Peyer's patch (tissue), 4 donors: ENCODE data around the gene TSN.

Experiments used
- POLR2A ChIP-seq, 2 donors: fragments of 450-650 bp; IDR thresholded peaks; one replicate each; pipeline ENCODE4 v1.5.1; 2017; ENCODE audit warnings: antibody characterized with exemption in 2 of 2, mild to moderate bottlenecking in 2 of 2, moderate library complexity in 2 of 2
- TF ChIP-seq, protein P1 (sequence below), 6 experiments: fragments of 450-650 bp in 4 of 6; fragments of 200-600 bp in 2 of 6; sonication (generic) in 1 of 6; IDR thresholded peaks; one replicate each; pipeline ENCODE4 v1.5.1; 2017 to 2019; ENCODE audit warnings: antibody characterized with exemption in 6 of 6, mild to moderate bottlenecking in 3 of 6, moderate library complexity in 1 of 6

GRCh38 chr2:121746071-121746578 is 9.3 kb upstream of the TSN start:
- TF ChIP-seq, protein P1, sequence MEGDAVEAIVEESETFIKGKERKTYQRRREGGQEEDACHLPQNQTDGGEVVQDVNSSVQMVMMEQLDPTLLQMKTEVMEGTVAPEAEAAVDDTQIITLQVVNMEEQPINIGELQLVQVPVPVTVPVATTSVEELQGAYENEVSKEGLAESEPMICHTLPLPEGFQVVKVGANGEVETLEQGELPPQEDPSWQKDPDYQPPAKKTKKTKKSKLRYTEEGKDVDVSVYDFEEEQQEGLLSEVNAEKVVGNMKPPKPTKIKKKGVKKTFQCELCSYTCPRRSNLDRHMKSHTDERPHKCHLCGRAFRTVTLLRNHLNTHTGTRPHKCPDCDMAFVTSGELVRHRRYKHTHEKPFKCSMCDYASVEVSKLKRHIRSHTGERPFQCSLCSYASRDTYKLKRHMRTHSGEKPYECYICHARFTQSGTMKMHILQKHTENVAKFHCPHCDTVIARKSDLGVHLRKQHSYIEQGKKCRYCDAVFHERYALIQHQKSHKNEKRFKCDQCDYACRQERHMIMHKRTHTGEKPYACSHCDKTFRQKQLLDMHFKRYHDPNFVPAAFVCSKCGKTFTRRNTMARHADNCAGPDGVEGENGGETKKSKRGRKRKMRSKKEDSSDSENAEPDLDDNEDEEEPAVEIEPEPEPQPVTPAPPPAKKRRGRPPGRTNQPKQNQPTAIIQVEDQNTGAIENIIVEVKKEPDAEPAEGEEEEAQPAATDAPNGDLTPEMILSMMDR (IDR thresholded peaks at IDR 0.05): no peak
- no peak for TF ChIP-seq POLR2A (IDR thresholded peaks at IDR 0.05)
